ENCODE results near the gene ETS1. TPM values are rescaled to one million over a fixed set of nuclear protein-coding genes. Genes with fewer than 3 reads are reported as not detected.

ETS1 gene
- total and polyA plus RNA-seq, 4 donors: 27.7 to 36.3 (median 31.8) TPM

DNA sequence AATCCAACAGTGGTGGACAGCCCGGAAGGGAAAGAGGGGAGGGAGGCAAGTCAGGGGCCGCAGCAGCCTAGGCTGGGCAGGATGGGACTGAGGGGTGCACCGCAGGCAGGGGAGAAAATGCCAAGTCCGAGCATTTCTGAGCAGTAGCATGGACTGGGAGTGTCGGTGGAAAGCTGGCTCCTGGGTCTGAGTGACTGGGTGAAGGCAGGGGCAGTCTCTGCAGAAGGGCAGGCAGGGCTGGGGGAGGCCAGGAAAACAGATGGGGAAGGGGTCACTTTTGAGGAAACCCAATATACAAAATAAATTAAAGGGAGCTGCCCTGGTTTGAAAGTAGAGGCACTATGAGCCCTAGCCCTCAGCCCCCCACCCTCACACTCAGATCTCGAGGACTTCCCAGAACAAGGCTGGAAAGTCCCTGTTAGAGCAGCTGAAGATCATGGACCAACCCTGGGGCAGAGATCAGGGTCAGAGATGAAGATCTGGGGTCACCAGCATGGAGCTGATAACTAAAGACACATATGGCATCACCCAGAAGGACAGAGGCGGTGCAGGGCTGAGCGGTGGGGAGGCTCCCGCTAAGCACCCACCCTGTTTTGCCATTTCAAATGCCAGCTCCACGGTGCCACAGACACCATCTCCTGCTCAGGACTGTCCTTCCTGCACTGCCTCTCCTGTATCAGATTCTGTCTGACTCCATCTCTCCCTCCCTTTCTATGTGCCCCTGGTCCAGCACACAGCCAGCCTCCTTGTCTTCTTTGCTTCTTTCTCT is 32.4 kb upstream of the ETS1 start:
- 74% methylated on average over 9 of the region's 10 CpGs for WGBS (ENCODE audit: insufficient coverage)

DNA sequence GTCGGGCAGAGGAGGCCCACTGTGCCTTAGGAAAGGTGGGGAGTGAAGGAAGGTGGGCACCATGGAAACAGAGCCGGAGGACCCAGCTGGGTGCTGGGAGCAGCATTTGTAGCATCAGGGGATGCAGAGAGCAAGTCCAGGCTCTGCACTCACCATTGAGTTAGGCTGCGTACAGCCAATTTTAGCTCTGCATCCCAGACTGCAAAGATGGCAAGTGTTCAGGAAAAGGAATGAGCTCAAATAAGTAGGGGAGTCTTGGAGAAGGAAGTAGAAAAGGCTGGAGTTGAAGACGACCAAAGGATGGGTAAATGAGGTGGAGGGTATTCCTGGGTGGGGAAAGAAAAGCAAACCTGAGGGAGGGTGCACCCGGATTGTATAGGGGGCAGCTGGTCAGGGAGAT is 31.6 kb upstream of the ETS1 start:
- H3K27me3 ChIP-seq (ENCODE audit: control insufficient read depth, insufficient read depth, low read length): peaks cover 13% of the 10 kb centered on the region
- no peaks in the 10 kb centered on the region for H3K9me3 ChIP-seq (ENCODE audit: control insufficient read depth, insufficient read depth, low read length)
- peak in 1 of 6 donors; percentile 54 for DNase-seq (ENCODE audit: low read depth in 4 of 6, low spot score in 6 of 6)
- H3K36me3 ChIP-seq (ENCODE audit: control insufficient read depth, insufficient read depth, low read length): no peaks in the 10 kb centered on the region
- H3K4me1 ChIP-seq (ENCODE audit: control insufficient read depth, insufficient read depth, low read length): peaks cover 20% of the 10 kb centered on the region
- H3K4me3 ChIP-seq (ENCODE audit: low read depth, low read length): no peak overlapping the region
- whole genome bisulfite sequencing (ENCODE audit: insufficient coverage): 79% methylated on average over 5 of the region's 5 CpGs
- no peak overlapping the region for H3K27ac ChIP-seq (ENCODE audit: low read depth, low read length)

More for the DNA sequence above, 32.4 kb upstream of the ETS1 start:
- no peak for DNase-seq (ENCODE audit: low read depth in 4 of 6, low spot score in 6 of 6)
- Histone ChIP-seq H3K4me3 (ENCODE audit: low read depth, low read length) (no peak overlapping the region), H3K4me1 (ENCODE audit: control insufficient read depth, insufficient read depth, low read length) (peaks cover 20% of the 10 kb centered on the region), H3K27ac (ENCODE audit: low read depth, low read length) (no peak overlapping the region), H3K9me3 (ENCODE audit: control insufficient read depth, insufficient read depth, low read length) (no peaks in the 10 kb centered on the region), H3K36me3 (ENCODE audit: control insufficient read depth, insufficient read depth, low read length) (no peaks in the 10 kb centered on the region), H3K27me3 (ENCODE audit: control insufficient read depth, insufficient read depth, low read length) (peaks cover 11% of the 10 kb centered on the region)

DNA sequence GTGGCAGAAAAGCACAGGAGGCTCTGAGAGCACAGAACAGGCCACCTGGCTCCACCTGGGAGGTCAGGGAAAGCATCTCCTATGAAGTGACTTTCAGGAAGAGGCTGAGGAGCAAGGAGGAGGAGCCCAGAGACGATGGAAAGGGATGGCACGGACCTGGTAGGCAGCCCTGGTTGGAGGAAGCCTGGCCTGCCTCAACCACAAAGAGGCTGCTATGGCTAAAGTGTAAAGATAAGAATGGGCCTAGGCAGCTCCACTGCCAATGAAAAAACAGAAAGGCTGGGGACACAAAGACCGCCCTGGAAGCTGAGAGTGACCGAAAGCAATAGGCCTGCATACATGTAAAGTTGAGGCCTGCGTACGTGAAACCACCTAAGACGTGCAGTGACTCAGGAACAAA is 31.2 kb upstream of the ETS1 start:
- Histone ChIP-seq H3K27me3 (ENCODE audit: control insufficient read depth, insufficient read depth, low read length) (peaks cover 17% of the 10 kb centered on the region), H3K4me3 (ENCODE audit: low read depth, low read length) (no peak overlapping the region), H3K27ac (ENCODE audit: low read depth, low read length) (no peak overlapping the region), H3K36me3 (ENCODE audit: control insufficient read depth, insufficient read depth, low read length) (no peaks in the 10 kb centered on the region), H3K4me1 (ENCODE audit: control insufficient read depth, insufficient read depth, low read length) (peaks cover 24% of the 10 kb centered on the region), H3K9me3 (ENCODE audit: control insufficient read depth, insufficient read depth, low read length) (no peaks in the 10 kb centered on the region)
- no peak for DNase-seq (ENCODE audit: low read depth in 4 of 6, low spot score in 6 of 6)
- WGBS (ENCODE audit: insufficient coverage): 91% methylated on average over 7 of the region's 7 CpGs

DNA sequence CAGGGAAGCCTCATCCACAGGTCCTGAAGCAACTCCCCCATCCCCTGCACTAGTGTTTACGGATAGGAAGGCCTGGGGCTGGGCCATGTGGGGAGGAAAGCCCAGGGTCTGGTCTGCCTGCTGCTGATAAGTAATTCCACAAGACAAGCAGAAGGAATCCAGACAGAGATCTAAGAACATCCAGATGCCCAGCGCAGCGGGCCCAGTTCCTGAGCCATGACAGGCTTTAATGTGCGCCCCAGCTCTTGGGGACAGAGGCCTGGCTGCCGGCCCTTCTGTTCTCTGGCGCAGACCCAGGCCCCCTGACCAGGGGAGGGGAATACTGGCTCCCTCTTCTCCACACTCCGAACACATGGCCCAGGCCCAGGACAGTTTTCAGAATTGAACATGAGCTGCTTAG is 28.8 kb upstream of the ETS1 start:
- H3K9me3 ChIP-seq (ENCODE audit: control insufficient read depth, insufficient read depth, low read length): no peaks in the 10 kb centered on the region
- peak in 3 of 6 donors; percentile 20 to 74 (median 28) for DNase-seq (ENCODE audit: low read depth in 4 of 6, low spot score in 6 of 6)
- no peaks in the 10 kb centered on the region for H3K36me3 ChIP-seq (ENCODE audit: control insufficient read depth, insufficient read depth, low read length)
- peaks cover 22% of the 10 kb centered on the region for H3K27me3 ChIP-seq (ENCODE audit: control insufficient read depth, insufficient read depth, low read length)
- peaks cover 25% of the 10 kb centered on the region for H3K4me1 ChIP-seq (ENCODE audit: control insufficient read depth, insufficient read depth, low read length)
- no peak overlapping the region for H3K4me3 ChIP-seq (ENCODE audit: low read depth, low read length)
- H3K27ac ChIP-seq (ENCODE audit: low read depth, low read length): peak overlapping the region; percentile 22
- 36% methylated on average over 5 of the region's 7 CpGs for WGBS (ENCODE audit: insufficient coverage)

DNA sequence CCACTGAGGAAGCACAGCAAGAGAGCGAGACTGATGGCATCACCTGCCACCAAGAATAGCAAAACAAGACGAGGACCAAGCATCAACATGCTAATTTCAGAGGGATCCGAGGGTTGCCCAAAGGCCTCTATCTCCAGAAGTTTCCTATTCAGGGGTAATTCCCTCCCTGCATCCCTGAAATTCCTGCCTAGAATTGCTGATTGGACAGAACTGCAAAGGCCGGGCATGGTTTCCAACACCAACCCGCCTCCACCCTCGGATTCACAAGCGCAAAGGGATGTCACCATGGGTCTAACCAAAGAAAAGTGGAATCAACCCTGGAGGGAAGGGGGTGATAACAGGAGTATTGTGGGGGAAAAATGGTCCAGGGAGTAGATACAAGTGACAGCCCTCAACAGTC is 28.3 kb upstream of the ETS1 start:
- H3K4me1 ChIP-seq (ENCODE audit: control insufficient read depth, insufficient read depth, low read length): peaks cover 31% of the 10 kb centered on the region
- WGBS (ENCODE audit: insufficient coverage): 86% methylated on average over 4 of the region's 7 CpGs
- H3K36me3 ChIP-seq (ENCODE audit: control insufficient read depth, insufficient read depth, low read length): no peaks in the 10 kb centered on the region
- H3K4me3 ChIP-seq (ENCODE audit: low read depth, low read length): no peak overlapping the region
- no peak for DNase-seq (ENCODE audit: low read depth in 4 of 6, low spot score in 6 of 6)
- H3K27ac ChIP-seq (ENCODE audit: low read depth, low read length): no peak overlapping the region
- H3K9me3 ChIP-seq (ENCODE audit: control insufficient read depth, insufficient read depth, low read length): no peaks in the 10 kb centered on the region
- H3K27me3 ChIP-seq (ENCODE audit: control insufficient read depth, insufficient read depth, low read length): peaks cover 20% of the 10 kb centered on the region

DNA sequence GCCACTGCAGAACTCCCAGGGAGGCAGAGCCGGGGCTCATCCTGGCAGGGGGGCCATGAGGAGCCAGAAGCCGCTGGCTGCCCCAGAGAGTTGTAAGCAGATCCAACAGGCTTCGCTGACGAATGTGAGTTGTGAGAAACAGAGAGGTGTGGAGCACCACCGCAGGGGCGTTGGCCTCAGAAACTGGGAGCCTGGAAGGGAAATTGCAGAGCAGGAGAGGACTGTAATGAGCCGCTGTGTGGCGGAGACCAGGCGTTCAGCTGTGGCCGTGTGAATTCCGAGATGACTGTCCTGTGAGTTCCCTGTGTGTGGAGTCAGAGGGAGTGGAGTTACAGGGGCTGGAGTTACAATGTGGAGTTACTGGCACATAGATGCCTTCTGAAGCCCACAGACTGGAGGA is 27.7 kb upstream of the ETS1 start:
- peaks cover 20% of the 10 kb centered on the region for H3K27me3 ChIP-seq (ENCODE audit: control insufficient read depth, insufficient read depth, low read length)
- H3K27ac ChIP-seq (ENCODE audit: low read depth, low read length): no peak overlapping the region
- H3K4me3 ChIP-seq (ENCODE audit: low read depth, low read length): no peak overlapping the region
- peaks cover 31% of the 10 kb centered on the region for H3K4me1 ChIP-seq (ENCODE audit: control insufficient read depth, insufficient read depth, low read length)
- H3K36me3 ChIP-seq (ENCODE audit: control insufficient read depth, insufficient read depth, low read length): no peaks in the 10 kb centered on the region
- 49% methylated on average over 11 of the region's 11 CpGs for WGBS (ENCODE audit: insufficient coverage)
- H3K9me3 ChIP-seq (ENCODE audit: control insufficient read depth, insufficient read depth, low read length): no peaks in the 10 kb centered on the region
- DNase-seq (ENCODE audit: low read depth in 4 of 6, low spot score in 6 of 6): no peak

DNA sequence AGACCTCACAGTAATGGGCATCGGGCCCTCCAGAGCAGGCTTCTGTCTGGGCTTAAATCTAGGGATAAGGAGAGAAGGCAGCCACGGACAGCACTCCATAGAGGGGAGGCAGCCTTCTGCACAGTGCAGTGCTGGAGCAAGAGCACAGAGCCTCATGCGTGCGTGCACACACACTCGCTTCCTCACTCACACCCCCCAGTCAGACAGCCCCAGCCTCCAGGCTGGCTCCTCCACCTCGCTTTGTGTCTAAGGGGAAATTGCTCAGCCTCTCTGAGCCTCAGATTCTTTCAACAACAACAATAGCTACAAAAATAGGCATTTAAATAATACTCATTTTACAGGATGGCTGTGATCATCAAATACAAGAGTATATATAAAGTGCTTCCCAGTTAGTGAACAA is 26.7 kb upstream of the ETS1 start:
- DNase-seq (ENCODE audit: low read depth in 4 of 6, low spot score in 6 of 6): no peak
- Histone ChIP-seq H3K4me3 (ENCODE audit: low read depth, low read length) (no peak overlapping the region), H3K4me1 (ENCODE audit: control insufficient read depth, insufficient read depth, low read length) (peaks cover 31% of the 10 kb centered on the region), H3K36me3 (ENCODE audit: control insufficient read depth, insufficient read depth, low read length) (no peaks in the 10 kb centered on the region), H3K27ac (ENCODE audit: low read depth, low read length) (no peak overlapping the region), H3K9me3 (ENCODE audit: control insufficient read depth, insufficient read depth, low read length) (no peaks in the 10 kb centered on the region), H3K27me3 (ENCODE audit: control insufficient read depth, insufficient read depth, low read length) (peaks cover 20% of the 10 kb centered on the region)
- 100% methylated on average over 3 of the region's 6 CpGs for WGBS (ENCODE audit: insufficient coverage)

DNA sequence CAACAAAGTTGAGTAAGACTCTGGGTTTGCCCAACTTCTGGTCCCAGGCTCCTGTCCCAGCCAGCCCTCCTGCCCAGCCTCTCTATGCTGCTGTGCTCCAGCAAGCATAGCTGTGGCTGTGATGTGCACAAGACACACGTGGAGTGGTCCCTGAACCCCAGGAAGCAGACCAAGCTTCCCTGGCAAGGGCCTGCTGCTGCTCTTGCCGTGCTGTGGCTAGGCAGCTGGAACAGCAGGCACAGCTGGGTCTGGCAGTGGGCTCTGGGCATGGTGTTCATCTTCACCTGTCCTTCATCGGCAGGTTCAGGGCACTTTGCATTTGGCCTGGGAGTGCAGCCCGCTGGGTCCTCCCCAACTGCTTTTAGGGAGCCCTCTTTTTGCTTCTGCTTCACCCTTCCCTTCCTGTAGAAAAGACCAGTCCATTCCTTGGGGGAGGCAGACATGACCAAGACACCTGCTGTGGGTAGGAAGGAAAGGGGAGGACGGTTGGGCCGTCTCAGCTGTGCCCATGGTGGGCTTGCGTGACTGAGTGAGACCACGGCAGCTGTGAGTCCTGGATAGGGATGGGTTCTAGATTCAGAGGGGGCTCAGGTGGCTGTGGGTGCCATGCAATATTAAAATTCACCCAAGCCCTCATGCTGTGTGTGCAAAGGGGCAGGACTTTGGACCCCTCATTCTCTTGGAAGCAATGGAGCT is 26.1 kb upstream of the ETS1 start:
- DNase-seq (ENCODE audit: low read depth in 4 of 6, low spot score in 6 of 6): no peak
- Histone ChIP-seq H3K27ac (ENCODE audit: low read depth, low read length) (no peak overlapping the region), H3K36me3 (ENCODE audit: control insufficient read depth, insufficient read depth, low read length) (no peaks in the 10 kb centered on the region), H3K4me3 (ENCODE audit: low read depth, low read length) (no peak overlapping the region), H3K4me1 (ENCODE audit: control insufficient read depth, insufficient read depth, low read length) (peaks cover 31% of the 10 kb centered on the region), H3K9me3 (ENCODE audit: control insufficient read depth, insufficient read depth, low read length) (no peaks in the 10 kb centered on the region), H3K27me3 (ENCODE audit: control insufficient read depth, insufficient read depth, low read length) (peaks cover 20% of the 10 kb centered on the region)
- WGBS (ENCODE audit: insufficient coverage): 88% methylated on average over 6 of the region's 8 CpGs

DNA sequence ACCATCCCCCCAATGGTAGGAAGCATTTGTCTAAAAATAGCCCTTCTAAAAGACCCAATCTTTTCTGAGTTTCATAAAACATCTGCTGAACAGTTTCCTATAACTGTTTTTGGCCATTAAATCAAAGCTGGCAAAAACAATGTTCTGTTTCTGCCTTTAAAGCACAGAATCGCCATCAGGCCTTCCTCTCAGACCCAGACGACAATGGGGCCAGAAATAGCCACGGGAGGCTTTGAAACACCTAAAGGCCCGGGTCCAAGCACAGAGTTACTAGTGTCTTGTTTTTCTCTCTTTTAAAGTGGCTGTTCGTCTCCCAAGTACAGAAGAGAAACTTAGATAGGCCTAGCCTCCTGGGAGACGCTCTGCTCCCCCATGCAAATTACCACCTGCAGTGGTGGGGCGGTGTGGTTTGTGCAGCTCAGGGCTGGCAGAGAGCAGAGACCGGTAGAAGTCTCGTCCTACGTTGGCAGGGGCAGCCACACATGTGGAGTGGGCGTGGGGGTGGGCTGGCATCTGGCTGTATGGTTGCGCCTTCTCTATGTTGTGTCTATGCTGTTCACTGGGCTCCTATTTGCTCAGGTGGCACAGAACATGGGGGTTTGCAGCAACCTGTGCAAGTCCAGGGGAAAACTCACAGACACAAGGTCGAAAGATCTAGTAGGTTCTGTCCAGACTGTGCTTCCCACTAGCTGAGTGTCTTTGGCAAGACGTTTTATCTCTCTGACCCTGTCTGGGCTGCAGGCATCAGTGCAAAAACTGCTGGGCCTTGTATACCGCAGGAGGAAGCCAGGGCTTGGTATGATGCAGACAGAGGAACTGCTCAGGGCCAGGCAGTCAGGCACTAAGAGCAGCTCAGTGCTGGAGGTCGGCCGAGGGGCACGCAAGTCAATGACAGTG is 23.6 kb upstream of the ETS1 start:
- peaks cover 20% of the 10 kb centered on the region for H3K27me3 ChIP-seq (ENCODE audit: control insufficient read depth, insufficient read depth, low read length)
- no peak for DNase-seq (ENCODE audit: low read depth in 4 of 6, low spot score in 6 of 6)
- H3K9me3 ChIP-seq (ENCODE audit: control insufficient read depth, insufficient read depth, low read length): no peaks in the 10 kb centered on the region
- peaks cover 23% of the 10 kb centered on the region for H3K4me1 ChIP-seq (ENCODE audit: control insufficient read depth, insufficient read depth, low read length)
- H3K4me3 ChIP-seq (ENCODE audit: low read depth, low read length): no peak overlapping the region
- H3K27ac ChIP-seq (ENCODE audit: low read depth, low read length): peak overlapping the region; percentile 34
- WGBS (ENCODE audit: insufficient coverage): 70% methylated on average over 16 of the region's 18 CpGs
- no peaks in the 10 kb centered on the region for H3K36me3 ChIP-seq (ENCODE audit: control insufficient read depth, insufficient read depth, low read length)

Data from spinal cord (tissue), 10 donors.